D721Med (cell line): Measurements from ENCODE around the gene MED14.
"Not testable (repeated sequence)": the region's sequence is repeated elsewhere in the genome, so short reads cannot be mapped to it uniquely, and the experiment has no call there.

Experiments used
- DNase-seq: peaks from one replicate; pipeline ENCODE4 v3.0.0; 2011; ENCODE audit warnings: low spot score; ENCODE audit not compliant: insufficient read length
- FAIRE-seq: peaks from 2 replicates; lab custom pipeline; 2011; peaks lifted over from hg19 to GRCh38; lab: Jason Lieb, UNC
- TF ChIP-seq, protein P1 (sequence below): IDR thresholded peaks from 2 replicates; pipeline ENCODE4 v1.5.1; 2012; ENCODE audit warnings: mild to moderate bottlenecking, control low read depth; ENCODE audit not compliant: insufficient read depth; ENCODE audit errors: missing control alignments

The MED14 gene

DNA sequence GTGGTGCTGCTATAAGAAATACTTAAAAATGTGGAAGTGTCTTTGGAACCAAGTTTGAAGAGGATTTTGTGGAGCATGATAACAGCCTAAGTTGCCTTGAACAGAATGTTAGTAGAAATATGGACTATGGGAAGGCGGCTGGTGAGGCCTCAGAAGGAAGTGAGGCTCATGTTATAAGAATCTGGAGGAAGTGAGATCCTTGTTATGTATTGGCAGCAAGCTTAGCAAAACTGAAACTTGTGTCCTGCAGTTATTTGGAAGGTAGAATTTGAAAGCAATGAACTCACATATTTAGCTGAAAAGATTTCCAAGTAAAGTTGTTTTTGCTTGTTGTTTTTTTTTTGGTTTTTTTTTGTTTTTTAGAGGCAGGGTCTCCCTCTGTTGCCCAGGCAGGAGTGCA is 13.6 kb upstream of the MED14 start:
- TF ChIP-seq, protein P1, sequence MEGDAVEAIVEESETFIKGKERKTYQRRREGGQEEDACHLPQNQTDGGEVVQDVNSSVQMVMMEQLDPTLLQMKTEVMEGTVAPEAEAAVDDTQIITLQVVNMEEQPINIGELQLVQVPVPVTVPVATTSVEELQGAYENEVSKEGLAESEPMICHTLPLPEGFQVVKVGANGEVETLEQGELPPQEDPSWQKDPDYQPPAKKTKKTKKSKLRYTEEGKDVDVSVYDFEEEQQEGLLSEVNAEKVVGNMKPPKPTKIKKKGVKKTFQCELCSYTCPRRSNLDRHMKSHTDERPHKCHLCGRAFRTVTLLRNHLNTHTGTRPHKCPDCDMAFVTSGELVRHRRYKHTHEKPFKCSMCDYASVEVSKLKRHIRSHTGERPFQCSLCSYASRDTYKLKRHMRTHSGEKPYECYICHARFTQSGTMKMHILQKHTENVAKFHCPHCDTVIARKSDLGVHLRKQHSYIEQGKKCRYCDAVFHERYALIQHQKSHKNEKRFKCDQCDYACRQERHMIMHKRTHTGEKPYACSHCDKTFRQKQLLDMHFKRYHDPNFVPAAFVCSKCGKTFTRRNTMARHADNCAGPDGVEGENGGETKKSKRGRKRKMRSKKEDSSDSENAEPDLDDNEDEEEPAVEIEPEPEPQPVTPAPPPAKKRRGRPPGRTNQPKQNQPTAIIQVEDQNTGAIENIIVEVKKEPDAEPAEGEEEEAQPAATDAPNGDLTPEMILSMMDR = no peak
- no peak for FAIRE-seq
- no peak for DNase-seq

DNA sequence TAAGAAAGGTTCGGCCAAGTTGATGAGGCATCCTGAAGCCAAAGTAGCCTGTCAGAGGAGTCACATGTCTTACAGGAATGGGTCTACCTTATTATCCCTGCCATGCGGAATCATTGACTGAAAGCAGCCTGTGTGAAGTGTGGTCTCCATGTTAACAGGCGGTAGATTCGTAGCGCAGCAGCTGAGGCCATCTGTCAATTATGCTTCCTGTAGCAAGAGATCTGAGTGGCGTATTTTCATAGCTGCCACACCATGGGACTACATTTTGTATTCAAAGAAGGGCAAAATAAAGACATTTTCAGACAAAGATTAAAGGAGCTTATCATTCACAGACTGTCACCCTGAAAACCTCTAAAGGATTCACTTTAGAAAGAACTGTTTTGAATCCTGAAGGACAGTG is 11.2 kb upstream of the MED14 start:
- FAIRE-seq (no peak), DNase-seq (no peak)
- TF ChIP-seq, protein P1 = no peak

DNA sequence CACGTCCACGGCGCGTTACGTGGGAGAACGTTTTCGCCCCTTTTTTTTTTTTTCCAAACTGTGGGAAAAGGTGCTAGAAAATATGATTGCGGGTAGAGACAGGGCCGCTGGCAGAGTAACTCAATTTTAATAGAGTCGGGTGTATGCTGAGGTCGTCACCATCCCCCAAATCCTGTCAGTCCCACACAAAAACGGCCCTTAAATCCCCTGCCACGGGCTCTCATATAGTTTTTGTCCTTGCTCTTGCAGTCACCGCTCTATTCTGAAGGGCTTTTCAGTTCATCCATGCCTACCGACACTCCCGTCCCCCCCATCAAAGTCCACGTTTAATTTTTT is 796 bp upstream of the MED14 start:
- TF ChIP-seq, protein P1 = no peak
- DNase-seq (no peak), FAIRE-seq (no peak)

DNA sequence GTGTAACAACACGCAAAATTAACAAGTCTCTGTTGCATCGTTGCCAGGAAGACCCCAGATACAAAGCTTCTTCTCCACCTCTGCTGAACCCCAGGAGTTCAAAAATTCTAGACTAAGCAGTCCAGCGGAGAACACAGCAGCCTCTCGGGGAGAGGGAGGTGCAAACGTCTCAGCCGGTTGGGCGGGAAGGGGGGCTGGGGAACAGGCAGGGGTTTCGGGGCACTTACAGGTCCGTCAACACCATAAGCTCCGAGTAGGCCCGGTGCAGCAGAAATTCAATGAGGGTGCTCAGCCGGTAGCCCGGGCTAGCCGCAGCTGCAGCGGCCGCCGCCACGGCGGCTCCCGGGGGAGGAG is 394 bp downstream of the MED14 start:
- TF ChIP-seq, protein P1 = no peak
- DNase-seq = no peak
- FAIRE-seq = no peak

DNA sequence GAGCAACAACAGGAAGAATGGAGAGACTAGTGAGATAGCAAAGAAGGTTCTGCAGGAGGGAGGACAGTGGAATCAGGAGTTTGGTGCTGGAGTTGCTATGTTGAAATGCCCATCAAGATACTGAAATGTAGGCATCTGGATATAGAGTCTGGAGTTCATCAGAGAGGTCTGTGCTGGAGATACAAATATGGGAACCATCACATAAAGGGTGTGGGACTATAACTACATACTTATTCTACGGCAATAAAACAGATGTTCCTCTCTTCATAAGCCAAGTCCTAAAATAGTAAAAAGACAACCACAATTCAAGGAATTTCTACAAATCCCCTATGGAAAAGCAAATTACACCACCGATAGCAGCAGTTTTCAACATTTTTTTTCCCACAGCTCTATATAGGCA is 1.6 kb downstream of the MED14 start:
- TF ChIP-seq, protein P1 = no peak
- FAIRE-seq (no peak), DNase-seq (no peak)

DNA sequence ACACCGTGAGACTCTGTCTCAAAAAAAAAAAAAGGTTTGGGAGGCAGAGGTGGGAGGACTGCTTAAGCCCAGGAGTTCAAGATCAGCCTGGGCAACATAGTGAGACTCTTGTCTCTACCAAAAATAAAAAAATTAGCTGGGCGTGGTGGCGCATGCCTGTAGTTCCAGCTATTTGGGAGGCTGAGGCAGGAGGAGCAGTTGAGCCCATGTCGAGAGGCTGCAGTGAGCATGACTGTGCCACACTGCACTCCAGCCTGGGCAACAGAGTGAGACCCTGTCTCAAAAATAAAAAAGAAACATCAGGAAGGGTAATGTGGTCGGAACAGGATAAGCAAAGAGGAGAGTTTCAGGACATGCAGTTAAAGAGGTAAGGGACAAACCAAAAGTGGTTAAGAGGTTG is 2.8 kb downstream of the MED14 start:
- FAIRE-seq, DNase-seq: not testable (repeated sequence)

DNA sequence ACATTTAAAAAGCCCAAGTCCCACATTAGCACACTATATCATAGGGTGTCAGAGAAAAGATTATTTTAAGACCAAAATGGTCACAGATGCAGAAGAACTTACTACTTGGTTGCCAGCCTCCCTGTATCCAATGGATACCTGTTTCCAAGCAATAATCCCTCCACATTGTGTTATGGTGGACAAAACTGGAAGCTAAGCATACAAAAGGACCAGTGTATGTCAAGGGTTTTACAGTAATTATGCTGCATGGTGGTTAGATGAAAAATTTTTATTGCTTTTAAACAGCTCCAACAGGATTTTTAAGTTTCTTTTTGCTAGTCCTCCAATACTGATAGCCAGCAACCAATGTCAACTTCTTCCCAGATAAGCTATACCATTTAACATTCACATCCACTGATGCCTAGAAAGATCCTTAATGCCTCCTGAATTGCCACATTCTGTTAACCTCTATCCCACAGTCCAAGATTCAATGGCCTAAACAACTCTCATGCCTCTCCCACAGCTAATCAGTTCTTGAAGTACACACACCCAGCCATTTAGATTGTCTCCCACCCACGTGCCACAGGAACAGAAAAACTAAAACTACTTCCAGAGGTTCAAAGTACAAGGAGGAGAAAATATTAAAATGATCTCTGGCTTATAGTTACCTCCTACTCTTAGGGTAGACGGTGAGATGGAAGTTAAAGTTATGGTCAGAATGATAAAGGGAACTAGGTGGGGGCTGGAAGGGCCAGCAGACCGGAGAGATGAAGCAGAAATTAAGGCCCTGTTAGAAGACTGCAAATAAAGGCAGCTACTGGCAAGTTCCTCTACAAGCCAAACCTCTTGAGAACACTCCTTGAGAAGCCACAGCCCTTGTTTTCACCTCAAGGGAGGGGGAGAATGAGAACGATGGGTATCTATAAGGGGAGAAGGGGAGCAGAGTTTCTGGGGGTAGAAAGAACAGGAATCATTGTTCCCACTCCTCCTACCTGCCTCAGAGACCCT is 5.5 kb downstream of the MED14 start:
- TF ChIP-seq, protein P1 = no peak
- no peak for DNase-seq
- FAIRE-seq = no peak
